Fibroblast of lung (primary cell): ENCODE results near the gene PEPD.
"Not testable (repeated sequence)": the region's sequence is repeated elsewhere in the genome, so short reads cannot be mapped to it uniquely, and the experiment has no call there.

Source experiments
- EZH2 ChIP-seq: IDR thresholded peaks from 2 replicates; pipeline ENCODE4 v1.5.1; 2012; ENCODE audit warnings: low read length, control low read depth, mild to moderate bottlenecking; ENCODE audit errors: missing control alignments
- TF ChIP-seq, protein P1 (sequence below), 2 donors: IDR thresholded peaks in 1 of 2; conservative IDR thresholded peaks in 1 of 2; 1 replicate in 1 of 2; 2 replicates in 1 of 2; pipeline ENCODE4 v1.5.1; 2011 to 2012; ENCODE audit warnings: low read length in 2 of 2, control low read depth in 1 of 2, inconsistent platforms in 1 of 2, low read depth in 1 of 2, mild to moderate bottlenecking in 1 of 2

DNA sequence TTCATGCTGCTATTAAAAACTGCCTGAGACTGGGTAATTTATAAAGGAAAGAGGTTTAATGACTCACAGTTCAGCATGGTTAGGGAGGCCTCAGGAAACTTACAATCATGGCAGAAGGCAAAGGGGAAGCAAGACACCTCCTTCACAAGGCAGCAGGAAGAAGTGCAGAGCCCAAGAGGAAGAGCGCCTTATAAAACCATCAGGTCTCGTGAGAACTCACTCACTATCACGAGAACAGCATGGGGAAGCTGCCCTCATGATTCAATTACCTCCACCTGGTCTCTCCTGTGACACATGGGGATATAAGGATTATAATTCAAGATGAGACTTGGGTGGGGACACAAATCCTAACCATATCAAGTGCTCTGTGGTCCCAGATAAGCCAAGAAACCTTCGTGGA is 34.1 kb upstream of the PEPD start:
- TF ChIP-seq, protein P1, sequence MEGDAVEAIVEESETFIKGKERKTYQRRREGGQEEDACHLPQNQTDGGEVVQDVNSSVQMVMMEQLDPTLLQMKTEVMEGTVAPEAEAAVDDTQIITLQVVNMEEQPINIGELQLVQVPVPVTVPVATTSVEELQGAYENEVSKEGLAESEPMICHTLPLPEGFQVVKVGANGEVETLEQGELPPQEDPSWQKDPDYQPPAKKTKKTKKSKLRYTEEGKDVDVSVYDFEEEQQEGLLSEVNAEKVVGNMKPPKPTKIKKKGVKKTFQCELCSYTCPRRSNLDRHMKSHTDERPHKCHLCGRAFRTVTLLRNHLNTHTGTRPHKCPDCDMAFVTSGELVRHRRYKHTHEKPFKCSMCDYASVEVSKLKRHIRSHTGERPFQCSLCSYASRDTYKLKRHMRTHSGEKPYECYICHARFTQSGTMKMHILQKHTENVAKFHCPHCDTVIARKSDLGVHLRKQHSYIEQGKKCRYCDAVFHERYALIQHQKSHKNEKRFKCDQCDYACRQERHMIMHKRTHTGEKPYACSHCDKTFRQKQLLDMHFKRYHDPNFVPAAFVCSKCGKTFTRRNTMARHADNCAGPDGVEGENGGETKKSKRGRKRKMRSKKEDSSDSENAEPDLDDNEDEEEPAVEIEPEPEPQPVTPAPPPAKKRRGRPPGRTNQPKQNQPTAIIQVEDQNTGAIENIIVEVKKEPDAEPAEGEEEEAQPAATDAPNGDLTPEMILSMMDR (conservative IDR thresholded peaks at IDR 0.05 in 1 of 2, IDR thresholded peaks at IDR 0.05 in 1 of 2; ENCODE audit: low read depth in 1 of 2, low read length in 2 of 2): not testable (repeated sequence)
- TF ChIP-seq EZH2: not testable (repeated sequence)
